Caco-2 (cell line): ENCODE measurements around the gene RINT1. TPM values are rescaled to one million over a fixed set of nuclear protein-coding genes. Genes with fewer than 3 reads are reported as not detected.

Experiments used
- BruUV-seq: library from RNA; stranded (reverse); fragments of 400-500 nt; replicated peaks from 2 replicates; lab custom pipeline; 2021; lab: Mats Ljungman, UMichigan
- CTCF ChIA-PET: fragments of 300-600 bp; sonication (Branson Sonifier 250); formaldehyde crosslinking; loops from one replicate; lab custom pipeline; 2022; ENCODE audit warnings: antibody characterized with exemption; lab: Charles Lee
- POLR2A ChIA-PET: fragments of 300-600 bp; sonication (Branson Sonifier 250); formaldehyde crosslinking; loops from one replicate; lab custom pipeline; 2022; ENCODE audit warnings: antibody characterized with exemption; lab: Charles Lee
- DNase-seq, 2 experiments: peaks; one replicate each; pipeline versions ENCODE4 v3.0.0 to v3.0.0-alpha.2; 2020 to 2022
- H3K27me3 ChIP-seq: replicated peaks from 2 replicates; pipeline ENCODE4 v1.6.0; 2011; ENCODE audit warnings: low read length; ENCODE audit not compliant: control insufficient read depth, insufficient read depth
- H3K36me3 ChIP-seq: 2 replicates; pipeline ENCODE4 v1.5.1; 2011; ENCODE audit warnings: low read length; ENCODE audit not compliant: control insufficient read depth, insufficient read depth
- H3K4me1 ChIP-seq: fragments of 250-450 bp; sonication (Bioruptor Pico); 2 replicates; pipeline ENCODE4 v1.5.1; 2020; ENCODE audit warnings: mild to moderate bottlenecking
- H3K4me3 ChIP-seq: 2 replicates; pipeline ENCODE4 v1.5.1; 2011; ENCODE audit warnings: low read depth, mild to moderate bottlenecking, control low read depth, low read length
- H3K9me3 ChIP-seq: fragments of 250-450 bp; sonication (Bioruptor Pico); 2 replicates; pipeline ENCODE4 v1.5.1; 2020; ENCODE audit warnings: mild to moderate bottlenecking, moderate library complexity
- H3K27ac Mint-ChIP-seq: one replicate; pipeline ENCODE4 v1.8.0; 2022; ENCODE audit warnings: mixed read lengths; ENCODE audit not compliant: unreplicated experiment
- H3K27me3 Mint-ChIP-seq: one replicate; pipeline ENCODE4 v1.8.0; 2022; ENCODE audit warnings: mixed read lengths; ENCODE audit not compliant: insufficient read depth, unreplicated experiment
- H3K36me3 Mint-ChIP-seq: one replicate; pipeline ENCODE4 v1.8.0; 2022; ENCODE audit warnings: mild to moderate bottlenecking, mixed read lengths; ENCODE audit not compliant: insufficient read depth, unreplicated experiment
- H3K4me1 Mint-ChIP-seq: one replicate; pipeline ENCODE4 v1.8.0; 2022; ENCODE audit warnings: low read depth, mixed read lengths; ENCODE audit not compliant: unreplicated experiment
- H3K4me3 Mint-ChIP-seq: one replicate; pipeline ENCODE4 v1.8.0; 2022; ENCODE audit warnings: mild to moderate bottlenecking, moderate library complexity, mixed read lengths; ENCODE audit not compliant: unreplicated experiment
- H3K9me3 Mint-ChIP-seq: one replicate; pipeline ENCODE4 v1.8.0; 2022; ENCODE audit warnings: mixed read lengths; ENCODE audit not compliant: unreplicated experiment
- CTCF ChIP-seq, 2 experiments: fragments of 200-600 bp in 1 of 2; IDR thresholded peaks; 1 replicate in 1 of 2; 2 replicates in 1 of 2; pipeline versions ENCODE4 v1.5.1 to v1.8.0; 2011 to 2022; ENCODE audit warnings: antibody characterized with exemption in 1 of 2, control low read depth in 1 of 2, inconsistent platforms in 1 of 2, low read depth in 1 of 2, low read length in 1 of 2, mild to moderate bottlenecking in 1 of 2, moderate library complexity in 1 of 2; ENCODE audit not compliant: insufficient read depth in 1 of 2, severe bottlenecking in 1 of 2, unreplicated experiment in 1 of 2
- intact Hi-C: fragments of 100-400 bp; cut with micrococcal nuclease; formaldehyde crosslinking; loops from one replicate; pipeline ENCODE4 v1.10.0; 2022; ENCODE audit not compliant: unreplicated experiment
- total RNA-seq: library from RNA; stranded (reverse); gene quantifications from 2 replicates; pipeline ENCODE4 v1.2.3, GENCODE V29; 2022

RINT1 gene
- total RNA-seq, 1 experiment from 2014 or later, result 28.0 TPM

DNA sequence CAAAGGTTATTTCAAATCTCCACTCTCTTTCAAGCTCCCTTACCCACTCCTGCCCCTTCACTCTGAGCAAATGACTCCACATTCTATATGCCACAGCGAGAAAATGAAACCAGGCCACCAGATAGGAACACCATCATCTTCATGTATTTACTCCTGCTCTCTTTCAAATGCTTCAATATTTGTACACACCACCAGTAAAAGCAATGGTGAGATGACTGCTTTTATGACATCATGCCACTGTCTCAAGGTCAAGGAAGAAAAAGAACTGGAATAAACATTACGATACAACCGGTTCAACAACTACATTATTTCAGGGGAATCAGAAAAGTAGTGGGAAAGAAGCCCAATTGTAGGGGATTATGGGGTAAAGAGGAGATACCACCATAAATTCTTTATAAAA is 42.6 kb upstream of the RINT1 start:
- H3K4me1 Mint-ChIP-seq, result peaks cover 6% of the 10 kb centered on the region
- intact Hi-C loops, result loop anchor here (2.0 kb wide), 1 partner anchor 567 kb away; no protein-coding TSS in a partner anchor
- BruUV-seq, result no TSS peak
- H3K4me3 Mint-ChIP-seq, result no peak overlapping the region
- no peak overlapping the region for H3K4me3 ChIP-seq
- peaks cover 13% of the 10 kb centered on the region; the same call in 1 of the 2 replicates for H3K4me1 ChIP-seq
- H3K9me3 Mint-ChIP-seq, result no peaks in the 10 kb centered on the region
- no peaks in the 10 kb centered on the region for H3K36me3 ChIP-seq
- DNase-seq, result no peak
- ChIA-PET POLR2A (no interaction called here), CTCF (no interaction called here)
- TF ChIP-seq CTCF (IDR thresholded peaks at IDR 0.05; ENCODE audit: insufficient read depth in 1 of 2, low read depth in 1 of 2, low read length in 1 of 2, severe bottlenecking in 1 of 2, unreplicated experiment in 1 of 2), result no peak
- peaks cover 45% of the 10 kb centered on the region for H3K36me3 Mint-ChIP-seq
- no peaks in the 10 kb centered on the region for H3K27me3 ChIP-seq
- no peaks in the 10 kb centered on the region for H3K27me3 Mint-ChIP-seq
- no peaks in the 10 kb centered on the region for H3K9me3 ChIP-seq
- H3K27ac Mint-ChIP-seq, result no peak overlapping the region

GRCh38 chr7:105493196-105493922 is 38.6 kb upstream of the RINT1 start:
- no peak for TF ChIP-seq CTCF (IDR thresholded peaks at IDR 0.05; ENCODE audit: insufficient read depth in 1 of 2, low read depth in 1 of 2, low read length in 1 of 2, severe bottlenecking in 1 of 2, unreplicated experiment in 1 of 2)
- peaks cover 6% of the 10 kb centered on the region for H3K36me3 Mint-ChIP-seq
- no peaks in the 10 kb centered on the region for H3K27me3 ChIP-seq
- H3K36me3 ChIP-seq, result no peaks in the 10 kb centered on the region
- no peak overlapping the region for H3K4me3 Mint-ChIP-seq
- no peaks in the 10 kb centered on the region for H3K27me3 Mint-ChIP-seq
- no peaks in the 10 kb centered on the region for H3K9me3 ChIP-seq
- ChIA-PET POLR2A (no interaction called here), CTCF (no interaction called here)
- H3K27ac Mint-ChIP-seq, result no peak overlapping the region
- H3K4me3 ChIP-seq, result no peak overlapping the region
- intact Hi-C loops, result no loop called here
- no peak for DNase-seq
- no TSS peak for BruUV-seq
- no peaks in the 10 kb centered on the region for H3K9me3 Mint-ChIP-seq
- peaks cover 25% of the 10 kb centered on the region for H3K4me1 ChIP-seq
- H3K4me1 Mint-ChIP-seq, result peaks cover 14% of the 10 kb centered on the region

DNA sequence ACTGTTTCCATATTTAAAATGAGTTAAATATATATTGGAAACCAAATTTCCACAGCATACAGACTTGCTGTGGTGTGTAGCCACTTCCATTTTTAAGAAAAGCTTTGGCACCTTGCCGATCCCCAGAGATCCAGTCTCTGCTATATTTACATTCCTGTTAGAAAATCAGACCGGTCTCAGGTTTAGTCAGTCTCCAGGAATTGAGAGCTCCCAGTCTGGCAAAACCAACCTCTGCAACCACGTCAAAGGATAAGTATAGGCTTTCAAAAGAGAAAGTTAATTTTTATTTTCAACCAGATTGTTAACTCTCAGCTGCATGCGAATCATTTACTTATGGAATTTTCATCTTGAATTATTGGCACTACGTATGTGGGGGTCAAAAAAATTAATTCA is 38.1 kb upstream of the RINT1 start:
- Histone ChIP-seq H3K27me3 (no peaks in the 10 kb centered on the region), H3K9me3 (no peaks in the 10 kb centered on the region), H3K4me3 (no peak overlapping the region), H3K4me1 (peaks cover 30% of the 10 kb centered on the region), H3K36me3 (no peaks in the 10 kb centered on the region)
- Mint-ChIP-seq H3K4me3 (no peak overlapping the region), H3K27ac (no peak overlapping the region), H3K27me3 (no peaks in the 10 kb centered on the region), H3K4me1 (peaks cover 18% of the 10 kb centered on the region), H3K9me3 (no peaks in the 10 kb centered on the region), H3K36me3 (peaks cover 6% of the 10 kb centered on the region)
- TF ChIP-seq CTCF (IDR thresholded peaks at IDR 0.05; ENCODE audit: insufficient read depth in 1 of 2, low read depth in 1 of 2, low read length in 1 of 2, severe bottlenecking in 1 of 2, unreplicated experiment in 1 of 2), result no peak
- ChIA-PET CTCF (no interaction called here), POLR2A (no interaction called here)
- DNase-seq, result no peak
- intact Hi-C loops, result no loop called here
- BruUV-seq, result no TSS peak
